ENCODE results near the gene RUSF1. TPM values are rescaled to one million over a fixed set of nuclear protein-coding genes. Genes with fewer than 3 reads are reported as not detected.

RUSF1 gene
- total RNA-seq, 1 donor from 2014 or later: 48.7 TPM

GRCh38 chr16:31536804-31537361 lies 28.7 kb upstream of the RUSF1 start:
- Mint-ChIP-seq H3K4me1 (ENCODE audit: low read depth, unreplicated experiment) (no peaks in the 10 kb centered on the region), H3K9me3 (ENCODE audit: unreplicated experiment) (peaks cover 5% of the 10 kb centered on the region), H3K27me3 (ENCODE audit: unreplicated experiment) (peaks cover 10% of the 10 kb centered on the region), H3K36me3 (ENCODE audit: unreplicated experiment) (peaks cover 9% of the 10 kb centered on the region), H3K27ac (ENCODE audit: unreplicated experiment) (no peak overlapping the region), H3K4me3 (ENCODE audit: unreplicated experiment) (peak overlapping the region; percentile 74)
- TF ChIP-seq, protein P1, sequence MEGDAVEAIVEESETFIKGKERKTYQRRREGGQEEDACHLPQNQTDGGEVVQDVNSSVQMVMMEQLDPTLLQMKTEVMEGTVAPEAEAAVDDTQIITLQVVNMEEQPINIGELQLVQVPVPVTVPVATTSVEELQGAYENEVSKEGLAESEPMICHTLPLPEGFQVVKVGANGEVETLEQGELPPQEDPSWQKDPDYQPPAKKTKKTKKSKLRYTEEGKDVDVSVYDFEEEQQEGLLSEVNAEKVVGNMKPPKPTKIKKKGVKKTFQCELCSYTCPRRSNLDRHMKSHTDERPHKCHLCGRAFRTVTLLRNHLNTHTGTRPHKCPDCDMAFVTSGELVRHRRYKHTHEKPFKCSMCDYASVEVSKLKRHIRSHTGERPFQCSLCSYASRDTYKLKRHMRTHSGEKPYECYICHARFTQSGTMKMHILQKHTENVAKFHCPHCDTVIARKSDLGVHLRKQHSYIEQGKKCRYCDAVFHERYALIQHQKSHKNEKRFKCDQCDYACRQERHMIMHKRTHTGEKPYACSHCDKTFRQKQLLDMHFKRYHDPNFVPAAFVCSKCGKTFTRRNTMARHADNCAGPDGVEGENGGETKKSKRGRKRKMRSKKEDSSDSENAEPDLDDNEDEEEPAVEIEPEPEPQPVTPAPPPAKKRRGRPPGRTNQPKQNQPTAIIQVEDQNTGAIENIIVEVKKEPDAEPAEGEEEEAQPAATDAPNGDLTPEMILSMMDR (IDR thresholded peaks at IDR 0.05; ENCODE audit: partially characterized antibody, unreplicated experiment): no peak
- DNase-seq: no peak

- no peak overlapping the region for H3K27ac Mint-ChIP-seq (ENCODE audit: unreplicated experiment)
- H3K4me3 Mint-ChIP-seq (ENCODE audit: unreplicated experiment): no peak overlapping the region
- peaks cover 5% of the 10 kb centered on the region for H3K9me3 Mint-ChIP-seq (ENCODE audit: unreplicated experiment)
- peaks cover 10% of the 10 kb centered on the region for H3K27me3 Mint-ChIP-seq (ENCODE audit: unreplicated experiment)
- no peak for DNase-seq
- TF ChIP-seq, protein P1 (IDR thresholded peaks at IDR 0.05; ENCODE audit: partially characterized antibody, unreplicated experiment): no peak
- no peaks in the 10 kb centered on the region for H3K4me1 Mint-ChIP-seq (ENCODE audit: low read depth, unreplicated experiment)
- peaks cover 9% of the 10 kb centered on the region for H3K36me3 Mint-ChIP-seq (ENCODE audit: unreplicated experiment)
Observed at GRCh38 chr16:31535737-31536136, 27.5 kb upstream of the RUSF1 start.

DNA sequence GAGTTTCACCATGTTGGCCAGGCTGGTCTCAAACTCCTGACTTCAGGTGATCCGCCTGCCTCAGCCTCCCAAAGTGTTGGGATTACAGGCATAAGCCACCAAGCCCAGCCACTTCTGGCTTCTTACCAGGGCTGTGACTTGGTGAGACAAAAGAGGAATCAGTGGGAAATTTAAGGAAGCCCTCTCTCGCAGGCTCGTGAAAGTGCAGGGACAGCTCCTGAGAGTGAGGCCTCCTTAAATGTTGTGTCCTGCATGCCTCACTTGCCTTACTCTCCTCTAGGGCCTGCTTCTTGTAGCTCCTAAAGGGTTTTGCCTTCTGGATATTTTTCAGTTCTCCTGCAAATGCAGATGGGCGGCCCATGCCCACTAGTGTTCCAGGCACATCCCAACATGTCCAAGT lies 24.7 kb upstream of the RUSF1 start:
- H3K36me3 Mint-ChIP-seq (ENCODE audit: unreplicated experiment): no peaks in the 10 kb centered on the region
- peaks cover 5% of the 10 kb centered on the region for H3K9me3 Mint-ChIP-seq (ENCODE audit: unreplicated experiment)
- H3K4me1 Mint-ChIP-seq (ENCODE audit: low read depth, unreplicated experiment): no peaks in the 10 kb centered on the region
- DNase-seq: no peak
- TF ChIP-seq, protein P1 (IDR thresholded peaks at IDR 0.05; ENCODE audit: partially characterized antibody, unreplicated experiment): no peak
- no peak overlapping the region for H3K4me3 Mint-ChIP-seq (ENCODE audit: unreplicated experiment)
- peaks cover 19% of the 10 kb centered on the region for H3K27me3 Mint-ChIP-seq (ENCODE audit: unreplicated experiment)
- H3K27ac Mint-ChIP-seq (ENCODE audit: unreplicated experiment): no peak overlapping the region

GRCh38 chr16:31532120-31532519 lies 23.9 kb upstream of the RUSF1 start:
- H3K4me1 Mint-ChIP-seq (ENCODE audit: low read depth, unreplicated experiment): no peaks in the 10 kb centered on the region

DNA sequence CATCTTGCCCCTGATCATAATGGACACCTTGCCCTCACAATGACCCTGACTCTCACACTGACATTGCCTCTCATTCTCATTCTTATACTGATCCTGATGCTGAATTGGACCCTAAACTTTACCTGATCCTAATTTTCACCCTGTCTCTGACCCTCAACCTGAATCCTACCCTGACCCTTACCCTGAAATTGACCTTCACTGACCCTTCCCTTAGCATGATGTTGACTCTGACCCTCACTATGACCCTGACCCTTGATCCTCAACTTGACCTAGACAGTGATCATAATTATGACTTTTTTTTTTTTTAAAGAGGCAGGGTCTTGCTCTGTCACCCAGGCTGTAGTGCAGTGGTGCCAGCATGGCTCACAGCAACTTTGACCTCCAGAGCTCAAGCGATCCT lies 22.9 kb upstream of the RUSF1 start:
- TF ChIP-seq, protein P1 (IDR thresholded peaks at IDR 0.05; ENCODE audit: partially characterized antibody, unreplicated experiment): no peak
- Mint-ChIP-seq H3K4me1 (ENCODE audit: low read depth, unreplicated experiment) (no peaks in the 10 kb centered on the region), H3K27ac (ENCODE audit: unreplicated experiment) (no peak overlapping the region), H3K4me3 (ENCODE audit: unreplicated experiment) (no peak overlapping the region), H3K27me3 (ENCODE audit: unreplicated experiment) (peaks cover 19% of the 10 kb centered on the region), H3K36me3 (ENCODE audit: unreplicated experiment) (no peaks in the 10 kb centered on the region), H3K9me3 (ENCODE audit: unreplicated experiment) (peaks cover 4% of the 10 kb centered on the region)
- no peak for DNase-seq

More at GRCh38 chr16:31532120-31532519, 23.9 kb upstream of the RUSF1 start:
- Mint-ChIP-seq H3K27ac (ENCODE audit: unreplicated experiment) (no peak overlapping the region), H3K9me3 (ENCODE audit: unreplicated experiment) (peaks cover 5% of the 10 kb centered on the region), H3K27me3 (ENCODE audit: unreplicated experiment) (peaks cover 19% of the 10 kb centered on the region), H3K36me3 (ENCODE audit: unreplicated experiment) (no peaks in the 10 kb centered on the region), H3K4me3 (ENCODE audit: unreplicated experiment) (no peak overlapping the region)
- TF ChIP-seq, protein P1 (IDR thresholded peaks at IDR 0.05; ENCODE audit: partially characterized antibody, unreplicated experiment): no peak
- DNase-seq: no peak
